NCI-H510A (cell line): Measurements from ENCODE around the gene CEACAM18.
"Not testable (repeated sequence)": the region's sequence is repeated elsewhere in the genome, so short reads cannot be mapped to it uniquely, and the experiment has no call there.

Experiments used
- DNase-seq: peaks from one replicate; lab custom pipeline; 2025; lab: John Stamatoyannopoulos, UW

CEACAM18 gene

DNA sequence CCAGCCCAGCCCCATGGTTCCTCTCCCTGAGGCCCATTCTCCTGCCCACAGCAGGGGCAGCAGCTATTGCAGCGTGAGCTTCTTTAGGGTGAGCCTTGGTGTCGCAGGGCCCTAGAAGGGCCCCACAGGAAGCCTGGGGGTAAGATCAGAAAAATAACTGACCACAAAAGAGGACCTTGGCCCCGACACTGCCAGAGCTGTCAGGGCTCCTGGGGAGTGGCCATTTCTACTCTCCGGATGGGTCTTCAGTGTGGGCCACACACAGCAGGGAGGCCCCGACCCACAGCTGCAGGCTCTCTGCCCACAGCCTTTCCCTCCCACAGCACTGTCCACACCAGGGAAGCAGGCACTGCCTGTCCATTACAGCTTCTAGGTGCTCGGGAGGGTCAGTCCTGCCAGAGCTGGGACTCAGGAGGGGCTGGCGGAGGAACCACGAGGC, 16.6 kb upstream of the CEACAM18 start:
- DNase-seq = no peak

DNA sequence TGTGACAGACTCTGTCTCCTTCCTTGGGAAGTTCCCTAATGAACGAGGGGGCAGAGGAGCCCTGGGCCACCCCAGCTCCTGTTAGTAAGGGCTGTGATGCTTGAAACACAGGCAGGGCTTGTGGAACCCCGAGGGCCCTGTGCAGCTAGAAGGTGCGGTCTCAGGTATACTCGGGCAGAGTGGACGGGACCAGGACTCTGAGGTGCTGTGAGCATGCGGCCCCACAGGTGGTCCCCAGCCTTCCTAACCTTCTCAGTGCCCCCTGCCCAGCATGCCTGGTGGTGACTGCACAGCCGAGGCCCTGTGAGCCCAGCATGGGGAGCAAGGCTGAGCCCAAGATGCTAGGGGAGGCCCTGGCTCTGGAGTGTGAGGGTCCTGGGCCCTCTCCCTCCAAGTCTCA, 16.1 kb upstream of the CEACAM18 start:
- no peak for DNase-seq

DNA sequence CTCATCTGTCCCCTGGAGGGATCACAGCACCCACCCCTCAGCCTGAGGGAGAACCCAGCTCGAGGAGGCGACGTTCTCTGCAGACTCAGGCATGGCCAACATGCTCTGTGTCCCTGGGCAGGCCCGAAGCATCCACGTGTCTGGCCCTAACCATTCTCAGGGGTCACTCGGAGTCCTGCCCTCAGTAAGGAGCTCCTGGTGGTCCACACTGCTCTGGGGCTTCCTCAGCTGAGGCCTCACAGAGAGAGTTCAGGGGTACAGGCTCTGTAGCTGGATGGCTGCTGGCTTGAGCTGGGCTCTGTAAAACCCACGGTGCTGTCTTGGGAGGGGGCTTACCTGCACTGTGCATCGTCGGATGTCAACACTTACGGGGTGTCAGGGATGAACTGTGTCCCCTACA, 15.7 kb upstream of the CEACAM18 start:
- no peak for DNase-seq

DNA sequence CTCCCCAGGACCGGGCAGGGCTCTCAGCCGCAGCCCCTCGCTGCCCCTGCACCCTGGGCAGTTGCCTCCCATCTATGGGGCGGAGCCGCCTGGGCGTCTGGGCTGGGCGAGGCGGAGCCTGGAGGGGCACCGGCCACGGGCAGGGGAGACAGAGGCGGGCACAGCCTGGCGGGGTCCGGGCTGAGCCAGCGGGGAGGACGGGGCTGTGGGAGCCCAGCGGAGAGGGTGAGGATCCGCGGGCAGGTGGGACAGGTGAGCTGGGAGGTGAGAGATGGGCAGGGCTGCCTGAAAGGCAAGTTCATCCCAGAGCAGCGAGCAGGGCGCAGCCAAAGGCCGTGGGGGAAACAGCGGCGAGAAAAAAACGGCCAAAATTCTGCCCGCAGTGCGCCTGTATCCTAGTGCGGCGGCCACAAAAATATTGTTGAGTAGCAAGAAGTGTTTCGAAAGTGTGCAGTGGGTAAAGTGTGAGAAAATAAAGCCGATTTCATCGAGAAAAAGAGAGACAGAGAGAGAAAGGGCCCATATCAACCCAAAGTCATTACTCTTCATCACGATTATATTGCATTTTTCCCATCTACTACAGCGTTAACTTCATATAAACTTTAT, 14.3 kb upstream of the CEACAM18 start:
- DNase-seq = not testable (repeated sequence)

DNA sequence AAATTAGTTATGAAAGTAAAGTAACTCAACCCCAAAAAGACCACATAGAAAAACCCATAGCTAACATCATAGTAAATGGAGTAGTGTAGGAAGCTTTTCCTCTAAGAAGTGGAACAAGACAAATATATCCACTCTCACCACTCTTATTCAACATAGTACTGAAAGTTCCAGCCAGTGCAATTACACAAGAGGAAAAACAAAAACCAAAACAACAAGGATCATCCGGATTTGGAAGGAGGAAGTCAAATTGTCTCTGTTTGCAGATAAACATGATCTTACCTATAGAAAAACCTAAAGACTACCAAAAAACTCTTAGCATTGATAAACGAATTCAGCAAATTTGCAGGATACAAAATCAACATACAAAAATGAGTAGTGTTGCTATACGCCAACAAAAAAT, 11.6 kb upstream of the CEACAM18 start:
- DNase-seq = no peak

DNA sequence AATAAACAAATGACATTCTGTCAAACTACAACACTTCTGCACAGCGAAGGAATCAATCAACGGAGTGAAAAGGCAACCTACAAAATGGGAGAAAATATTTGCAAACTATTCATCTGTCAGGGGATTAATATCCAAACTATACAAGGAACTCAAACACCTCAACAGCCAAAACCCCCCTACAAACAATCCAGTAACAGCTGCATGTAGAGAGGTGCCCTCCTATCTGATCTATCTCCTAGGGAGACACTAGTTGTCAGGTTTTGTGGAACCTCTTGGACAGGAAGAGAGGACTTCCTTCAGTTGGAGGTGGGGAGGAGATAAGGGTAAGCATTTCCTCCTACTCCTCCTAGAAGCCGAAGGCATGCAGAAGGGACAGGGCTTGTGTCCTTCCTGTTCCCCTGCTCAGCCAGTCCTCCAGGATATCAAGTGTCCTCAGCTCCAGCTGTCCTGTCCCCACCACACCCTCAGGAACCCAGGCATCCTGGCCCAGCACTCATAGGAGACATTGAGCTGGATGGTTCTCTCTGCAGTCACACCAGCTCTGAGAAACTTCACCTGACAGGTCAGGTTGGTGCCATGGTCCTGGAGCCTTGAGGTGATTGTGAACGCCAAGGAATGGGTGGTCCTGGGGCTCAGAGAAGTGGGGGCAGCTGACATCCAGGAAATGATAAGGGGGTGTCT, 10.3 kb upstream of the CEACAM18 start:
- no peak for DNase-seq

DNA sequence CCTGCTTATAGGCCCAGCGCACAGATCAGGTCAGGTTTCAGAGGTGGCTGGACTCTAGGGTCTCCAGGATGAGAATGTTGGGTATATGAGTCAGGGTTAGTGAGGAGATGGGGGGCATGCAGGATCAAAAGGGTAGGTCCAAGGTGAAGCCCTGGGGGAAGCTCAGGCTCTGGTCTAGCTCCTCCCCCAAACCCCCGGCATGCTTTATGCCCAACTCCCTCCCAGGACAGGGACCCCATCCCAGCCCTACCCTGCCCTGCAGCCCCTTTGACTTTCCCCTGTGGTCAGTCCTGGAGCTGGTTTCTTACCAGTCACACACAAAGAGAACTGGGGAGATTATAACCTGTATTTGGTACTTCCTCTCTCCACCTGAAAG, 9.8 kb upstream of the CEACAM18 start:
- no peak for DNase-seq

DNA sequence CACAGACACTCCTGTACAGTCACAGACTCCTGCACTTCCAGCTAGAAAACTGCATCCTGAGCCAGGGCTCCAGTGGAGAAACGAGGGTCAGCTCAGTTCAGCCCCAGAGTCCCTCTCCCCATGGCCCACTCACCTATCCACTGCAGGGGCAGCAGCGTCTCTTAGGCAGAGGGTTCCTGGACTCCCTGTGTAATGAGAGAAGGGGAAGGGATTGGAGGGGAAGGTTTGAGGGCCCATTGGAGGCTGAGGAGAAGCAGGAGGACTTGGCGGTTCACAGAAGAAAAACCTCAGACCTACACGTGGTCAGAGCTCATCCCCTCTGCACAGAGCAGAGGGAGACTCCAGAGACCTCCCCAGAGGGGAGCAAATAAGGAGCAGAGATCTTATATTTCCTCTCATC, 9.2 kb upstream of the CEACAM18 start:
- no peak for DNase-seq

DNA sequence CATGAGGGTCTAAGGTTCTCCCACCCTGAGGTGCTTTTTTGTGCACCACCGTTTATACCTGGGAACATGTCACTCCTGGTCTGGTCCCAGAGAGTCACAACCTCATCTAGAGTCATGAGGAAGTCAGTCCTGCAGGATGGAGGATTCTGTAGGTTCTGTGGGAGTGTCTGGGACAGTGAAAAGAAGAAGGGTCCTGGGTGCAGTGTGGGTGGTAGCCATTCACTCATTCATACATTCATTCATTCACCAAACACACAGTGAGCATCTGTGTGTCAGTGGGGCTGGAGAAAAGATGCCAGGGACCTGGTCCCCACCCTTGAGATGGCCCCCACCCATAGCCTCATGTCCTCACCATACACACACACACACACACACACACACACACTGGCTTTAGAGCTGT, 8.7 kb upstream of the CEACAM18 start:
- DNase-seq = no peak

DNA sequence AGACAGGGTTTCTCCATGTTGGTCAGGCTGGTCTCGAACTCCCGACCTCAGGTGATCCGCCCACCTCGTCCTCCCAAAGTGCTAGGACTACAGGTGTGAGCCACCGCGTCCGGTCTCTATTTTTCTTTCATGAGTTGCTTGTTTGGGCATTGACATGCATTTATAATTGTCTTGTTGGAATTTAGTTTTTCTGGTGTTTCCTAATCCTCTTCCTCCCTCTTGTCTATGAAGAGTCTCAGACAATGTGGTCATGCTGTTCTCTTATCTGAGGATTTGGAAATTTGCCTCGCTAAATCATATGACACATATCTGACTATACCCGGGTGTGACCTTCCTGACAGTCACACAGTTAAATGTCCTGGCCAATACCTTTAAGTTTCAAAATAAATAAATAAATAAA, 7.4 kb upstream of the CEACAM18 start:
- DNase-seq = no peak

DNA sequence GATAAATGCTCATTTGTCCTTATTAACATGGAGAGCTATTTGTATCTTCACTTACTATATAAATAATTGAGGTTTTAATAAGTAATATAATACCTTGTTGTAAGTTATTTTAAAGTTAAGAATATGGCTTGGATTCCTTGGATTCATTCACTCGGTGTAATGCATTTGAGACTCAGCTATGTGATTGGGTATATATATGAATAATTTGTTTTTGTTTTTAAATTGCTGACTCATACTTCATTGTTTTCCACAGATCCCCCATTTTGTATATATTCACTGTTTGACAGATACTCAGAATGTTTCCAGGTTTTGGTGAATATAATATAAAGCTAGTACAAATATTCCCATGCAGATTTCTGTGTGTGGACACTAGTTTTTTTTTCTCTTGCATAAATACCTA, 6.8 kb upstream of the CEACAM18 start:
- DNase-seq = no peak

DNA sequence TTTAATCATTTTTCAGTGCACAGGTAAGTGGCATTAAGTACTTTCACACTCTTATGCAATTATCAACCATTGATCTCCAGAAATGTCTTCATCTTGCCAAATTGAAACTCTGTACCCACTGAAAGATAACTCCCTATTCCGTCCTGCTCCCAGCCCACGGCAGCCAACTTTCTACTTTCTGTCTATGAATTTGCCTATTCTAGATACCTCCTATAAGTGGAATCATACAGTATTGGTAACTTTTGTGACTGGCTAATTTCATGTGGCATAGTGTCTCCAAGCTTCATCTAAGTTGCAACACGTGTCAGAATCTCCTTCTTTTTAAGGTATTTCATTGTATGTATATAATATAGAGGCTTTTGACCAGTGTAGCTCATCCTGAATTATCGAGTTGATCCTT, 5.7 kb upstream of the CEACAM18 start:
- DNase-seq = no peak

DNA sequence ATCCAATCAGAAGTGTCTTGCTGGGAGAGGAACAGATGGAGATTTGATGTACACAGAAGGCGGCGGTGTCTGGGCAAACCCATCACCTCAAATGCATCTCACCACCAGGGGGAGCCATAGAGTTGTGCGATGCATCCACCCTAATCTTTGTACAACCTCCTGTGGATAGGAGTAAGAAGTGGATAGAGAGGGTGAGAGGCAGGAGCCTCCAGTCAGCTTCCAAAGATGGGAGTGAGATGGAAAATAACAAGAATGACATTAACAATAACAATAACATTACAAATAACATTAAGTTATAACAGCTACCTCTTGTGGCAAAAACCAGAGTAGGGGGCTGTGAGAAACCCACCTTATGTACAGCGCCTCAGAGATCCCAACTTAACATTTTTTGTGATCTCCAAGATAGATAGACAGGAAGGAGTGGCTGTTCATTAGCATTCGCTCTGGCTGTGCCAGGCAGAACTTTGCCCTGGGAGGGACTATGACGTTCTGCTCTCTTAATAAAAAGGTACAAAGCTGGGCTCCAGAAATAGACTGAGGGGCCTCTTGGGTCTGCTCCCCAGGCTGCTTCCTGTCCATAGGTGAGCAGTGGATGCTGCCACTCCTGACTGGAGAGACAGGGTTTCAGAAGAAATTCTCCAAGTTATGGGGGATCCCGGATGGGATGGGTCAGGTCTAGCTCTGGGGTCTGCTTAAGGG, 5.2 kb upstream of the CEACAM18 start:
- no peak for DNase-seq

DNA sequence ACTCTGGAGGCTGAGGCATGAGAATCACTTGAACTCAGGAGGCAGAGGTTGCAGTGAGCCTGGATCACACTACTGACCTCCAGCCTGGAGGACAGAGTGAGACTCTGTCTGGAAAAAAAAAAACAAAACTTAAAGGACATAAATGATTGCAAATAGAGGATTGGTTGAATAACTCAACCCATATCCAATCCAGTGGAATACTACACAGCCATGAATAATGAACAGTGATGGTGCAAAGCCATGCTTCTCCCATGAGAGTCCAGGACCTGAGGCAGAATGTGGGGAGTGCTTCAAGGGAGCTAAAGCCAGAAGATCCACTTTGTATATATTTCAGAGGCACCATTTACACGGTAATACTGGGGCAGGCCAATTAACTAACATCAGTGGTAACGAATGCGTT, 2.2 kb upstream of the CEACAM18 start:
- DNase-seq = no peak

DNA sequence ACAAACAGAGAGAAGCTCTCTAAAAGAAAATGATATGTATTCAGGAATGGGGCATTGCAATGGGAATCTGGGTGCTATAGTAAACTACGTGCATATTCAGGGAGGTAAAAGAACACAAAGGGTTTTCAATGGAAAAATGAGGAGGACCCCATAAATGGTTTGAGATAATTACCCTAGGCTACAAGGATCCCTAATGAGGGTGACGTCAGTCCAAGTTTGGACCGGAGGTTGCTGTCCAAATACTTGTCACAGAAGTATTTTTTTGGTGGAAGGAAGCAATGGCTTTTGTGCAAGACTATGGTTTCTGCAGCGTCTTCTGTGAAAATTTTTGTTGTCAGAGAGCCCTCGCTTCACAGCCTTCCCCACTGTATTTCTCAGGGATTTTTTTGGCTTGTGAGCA, 995 bp upstream of the CEACAM18 start:
- no peak for DNase-seq

DNA sequence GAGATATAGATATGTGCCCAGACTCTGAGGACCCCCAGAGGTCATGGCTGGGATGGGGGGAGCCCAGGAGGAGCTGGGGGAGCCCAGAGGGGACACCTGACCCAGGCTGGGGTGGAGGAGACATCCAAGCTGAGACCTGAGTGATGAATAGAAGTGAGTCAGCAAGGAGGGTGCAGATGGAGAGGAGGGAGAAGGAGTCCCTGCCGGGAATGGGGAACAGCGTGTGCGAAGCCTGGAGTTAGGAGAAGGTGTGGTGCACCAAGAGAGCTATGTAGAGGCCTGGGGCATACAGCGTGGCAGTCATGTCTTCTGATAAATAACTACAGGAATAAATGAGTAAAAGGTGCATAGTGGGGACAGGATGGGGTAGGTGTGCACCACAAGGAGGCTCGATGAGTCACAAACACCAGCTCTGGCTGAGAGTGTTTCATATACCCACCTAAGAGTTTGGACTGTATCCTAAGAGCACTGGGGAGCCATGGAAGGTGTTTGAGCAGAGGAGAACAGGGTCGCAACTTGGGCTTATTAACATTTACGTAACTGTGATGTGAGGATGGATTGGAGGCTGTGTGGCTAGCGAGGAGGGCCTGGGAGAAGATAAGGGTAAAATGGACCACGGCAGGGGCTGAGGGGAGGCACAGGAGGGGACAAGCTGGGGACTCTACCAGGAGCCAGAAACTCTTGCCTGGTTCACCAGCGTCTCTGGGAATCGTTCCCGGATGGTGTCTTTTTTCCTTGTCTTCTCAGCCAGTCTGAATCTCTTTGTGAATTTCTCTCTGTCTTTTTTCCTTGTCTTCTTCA, 1.4 kb downstream of the CEACAM18 start:
- DNase-seq = no peak

DNA sequence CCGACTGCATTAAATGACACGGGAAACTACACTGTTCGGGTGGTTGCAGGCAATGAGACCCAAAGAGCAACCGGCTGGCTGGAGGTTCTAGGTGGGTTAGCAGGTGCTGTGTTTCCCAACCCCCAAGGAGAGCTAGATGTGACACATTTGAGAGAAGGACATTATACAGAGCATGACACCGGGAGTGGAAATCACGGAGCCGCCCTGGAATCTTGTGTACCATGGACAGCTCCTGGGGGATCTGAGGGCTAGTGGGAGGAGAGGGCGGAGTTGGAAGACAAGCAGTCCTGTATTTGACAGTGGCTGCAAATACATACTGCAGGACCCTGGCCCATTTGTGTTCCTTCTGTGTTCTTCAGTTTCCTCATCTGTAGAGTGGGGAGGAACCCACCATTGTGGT, 2.3 kb downstream of the CEACAM18 start:
- DNase-seq = no peak

DNA sequence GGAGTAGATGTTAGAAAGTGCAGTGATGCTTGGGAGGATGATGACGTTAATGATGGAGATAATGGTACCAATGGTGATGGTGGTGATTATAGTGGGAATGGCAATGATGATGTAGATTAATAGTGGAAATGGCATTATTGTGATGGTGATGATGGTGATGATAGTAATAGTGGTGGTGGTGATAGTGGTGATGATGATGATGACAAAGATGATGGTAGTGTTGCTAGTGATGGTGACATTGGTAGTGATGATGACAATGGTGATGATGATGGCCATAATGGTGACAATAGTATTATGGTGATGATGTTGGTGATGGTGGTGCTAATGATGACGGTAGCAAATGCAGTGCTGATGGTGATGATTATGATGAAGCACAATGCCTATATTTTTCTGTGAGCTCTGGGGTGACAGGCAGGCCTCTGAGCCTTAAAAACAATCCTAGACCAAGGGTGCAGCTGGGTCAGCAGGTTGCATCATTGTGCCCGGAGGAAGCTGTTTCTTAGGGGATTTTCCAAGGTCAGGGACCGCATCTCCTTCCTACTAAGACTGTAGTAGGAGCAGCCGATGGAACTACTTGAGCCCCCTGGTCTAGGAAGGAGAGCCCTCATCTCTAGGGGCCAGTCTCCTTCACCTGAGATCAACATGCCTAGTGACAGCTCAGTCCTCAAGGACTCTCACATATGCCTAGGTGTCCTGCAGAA, 7.8 kb downstream of the CEACAM18 start:
- DNase-seq = no peak

DNA sequence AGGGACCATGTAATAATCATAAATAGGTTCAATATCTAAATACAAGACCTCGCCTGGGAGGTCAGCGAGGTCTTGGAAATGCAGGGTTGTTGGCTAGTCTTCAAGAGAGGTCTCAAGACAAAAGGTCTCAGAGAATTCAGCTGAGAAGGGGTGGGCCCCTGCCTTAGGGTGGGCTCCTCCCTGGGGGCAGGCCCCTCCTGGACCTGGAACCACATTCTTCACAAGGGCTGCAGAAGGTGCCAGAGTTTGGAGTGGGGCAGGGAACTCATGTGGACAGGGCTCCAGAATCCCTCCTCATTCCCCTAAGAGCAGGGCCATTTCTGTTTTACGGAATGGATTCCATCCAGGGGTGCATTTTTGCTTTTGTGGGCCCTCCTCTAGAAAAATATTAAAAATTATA, 10.2 kb downstream of the CEACAM18 start:
- no peak for DNase-seq

DNA sequence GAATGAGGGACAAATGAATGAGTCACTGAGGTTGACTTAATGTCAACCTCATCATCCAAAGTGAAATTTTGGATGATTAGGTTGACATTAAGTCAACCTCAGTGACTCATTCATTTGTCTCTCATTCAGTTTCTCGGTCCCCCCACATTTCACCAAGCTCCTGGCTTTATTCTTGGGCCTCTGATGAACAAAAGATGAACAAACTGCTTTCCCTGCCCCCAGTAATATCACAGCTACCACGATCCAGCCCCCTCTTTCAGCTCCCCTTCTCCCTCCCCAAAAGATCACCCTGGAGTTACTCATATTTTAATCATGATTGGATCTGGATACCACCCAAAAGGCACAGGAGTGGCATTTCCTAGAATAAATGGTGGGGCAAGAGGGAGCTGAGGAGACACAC, 10.8 kb downstream of the CEACAM18 start:
- no peak for DNase-seq

DNA sequence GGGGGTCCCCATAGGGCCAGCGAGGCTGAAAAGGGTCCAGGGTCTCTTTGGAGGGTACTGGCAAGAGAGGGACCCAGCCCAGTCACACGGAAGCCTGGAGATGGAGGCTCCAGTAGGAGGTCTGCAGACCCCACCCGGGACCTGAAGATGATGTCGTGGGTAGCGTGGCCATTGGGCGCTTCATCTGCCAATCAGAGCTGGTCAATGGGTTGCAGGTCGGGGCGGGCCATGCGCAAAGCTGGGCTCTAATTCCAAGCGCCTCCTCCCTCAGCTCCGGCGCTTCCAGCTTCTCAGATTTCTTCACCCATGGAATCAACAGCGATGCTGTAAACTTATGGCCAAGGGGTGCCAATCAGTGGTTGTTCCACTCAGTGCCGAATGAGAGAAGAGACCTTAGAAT, 12.3 kb downstream of the CEACAM18 start:
- DNase-seq = no peak

DNA sequence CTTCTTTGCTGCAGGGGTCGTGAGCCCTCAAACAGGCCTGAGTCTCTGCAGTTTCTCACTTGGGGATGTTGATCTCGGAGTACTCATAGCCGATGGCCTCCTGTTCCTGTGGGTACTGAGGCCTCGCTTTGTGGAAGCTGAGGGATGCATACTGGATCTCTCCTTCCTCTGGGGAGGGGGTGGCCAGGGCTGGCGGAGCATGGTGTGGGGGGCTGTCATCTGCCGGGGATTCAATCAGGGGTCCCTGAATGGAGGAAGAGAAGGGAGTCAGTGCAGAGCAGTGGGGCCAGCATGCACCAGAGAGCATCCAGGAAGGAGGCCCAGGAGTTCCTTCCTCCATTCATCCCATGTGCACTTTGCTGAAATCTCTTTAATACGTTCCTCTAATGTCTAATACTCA, 13.2 kb downstream of the CEACAM18 start:
- no peak for DNase-seq
